ENCODE data around the gene ALS2CL. TPM values are rescaled to one million over a fixed set of nuclear protein-coding genes. Genes with fewer than 3 reads are reported as not detected.

Gene ALS2CL
- polyA plus RNA-seq, 2 of the 4 experiments (the other 2 are of a cell fraction), result 2.3 to 4.0 TPM

DNA sequence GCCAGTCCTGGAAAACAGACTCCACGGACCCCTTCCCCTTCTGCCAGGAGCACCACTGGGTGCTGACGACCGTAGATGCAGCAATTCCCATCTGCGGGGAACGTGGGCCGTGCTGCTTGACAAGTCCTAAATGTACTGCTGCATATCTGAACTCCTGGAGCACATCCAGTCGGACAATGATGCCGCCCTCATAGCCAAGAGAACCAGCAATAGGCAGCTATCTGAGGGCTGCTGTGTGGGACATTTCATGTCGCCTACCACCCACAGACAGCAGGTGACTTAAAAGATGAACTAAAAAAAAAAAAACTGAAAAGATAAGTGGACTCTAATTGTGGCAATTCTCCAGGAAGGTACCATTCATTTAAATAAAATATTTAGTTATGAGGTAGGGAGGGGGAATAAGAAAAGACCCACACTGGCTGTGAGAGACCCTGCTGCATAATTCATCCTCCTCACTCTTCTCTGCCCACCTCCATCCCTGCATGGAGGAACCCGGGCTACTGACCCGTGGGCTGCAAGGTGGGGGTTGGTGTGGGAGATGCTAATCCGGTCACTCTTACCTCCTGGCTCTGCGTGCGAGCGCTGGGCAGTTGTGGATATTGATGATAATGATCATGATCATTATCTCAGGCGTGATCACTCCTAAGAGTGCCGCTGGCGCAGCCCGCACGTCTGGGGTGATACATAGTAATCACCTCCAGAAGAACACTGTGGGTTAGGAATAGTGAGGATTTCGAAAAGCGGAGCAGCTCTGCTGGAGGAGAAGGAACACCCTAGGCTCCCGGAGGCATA, 28.3 kb downstream of the ALS2CL start:
- H3K4me2 ChIP-seq, result no peak overlapping the region
- ChIA-PET POLR2A (no interaction called here), CTCF (interaction anchor here (1.1 kb wide), 1 partner anchor 177 kb away, joined by 4 read pairs; no protein-coding TSS in a partner anchor)
- no peak for TF ChIP-seq REST (IDR thresholded peaks at IDR 0.05)
- TF ChIP-seq MYC (IDR thresholded peaks at IDR 0.05; ENCODE audit: borderline replicate concordance, low read length), result no peak
- TF ChIP-seq RNF2 (IDR thresholded peaks at IDR 0.05; ENCODE audit: borderline replicate concordance, low read depth), result no peak
- TF ChIP-seq MAFK (IDR thresholded peaks at IDR 0.05; ENCODE audit: partially characterized antibody), result no peak
- TF ChIP-seq CBX8 (IDR thresholded peaks at IDR 0.05), result no peak
- no peak for TF ChIP-seq USF2 (IDR thresholded peaks at IDR 0.05)
- TF ChIP-seq HOXB5 (CRISPR knock-in tag; IDR thresholded peaks at IDR 0.05), result no peak
- no peak for TF ChIP-seq ELK1 (IDR thresholded peaks at IDR 0.05; ENCODE audit: low read depth, low read length)
- no peak for TF ChIP-seq CEBPB (IDR thresholded peaks at IDR 0.05)
- TF ChIP-seq, protein P1, sequence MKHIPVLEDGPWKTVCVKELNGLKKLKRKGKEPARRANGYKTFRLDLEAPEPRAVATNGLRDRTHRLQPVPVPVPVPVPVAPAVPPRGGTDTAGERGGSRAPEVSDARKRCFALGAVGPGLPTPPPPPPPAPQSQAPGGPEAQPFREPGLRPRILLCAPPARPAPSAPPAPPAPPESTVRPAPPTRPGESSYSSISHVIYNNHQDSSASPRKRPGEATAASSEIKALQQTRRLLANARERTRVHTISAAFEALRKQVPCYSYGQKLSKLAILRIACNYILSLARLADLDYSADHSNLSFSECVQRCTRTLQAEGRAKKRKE (CRISPR knock-in tag; IDR thresholded peaks at IDR 0.05; ENCODE audit: low read depth), result no peak
- no peak for TF ChIP-seq KDM5A (IDR thresholded peaks at IDR 0.05)
- no peak for TF ChIP-seq NFE2L2 (conservative IDR thresholded peaks at IDR 0.05; ENCODE audit: low read length)
- no peak for TF ChIP-seq ZSCAN20 (CRISPR knock-in tag; IDR thresholded peaks at IDR 0.05)
- no peak for TF ChIP-seq CHD4 (IDR thresholded peaks at IDR 0.05; ENCODE audit: borderline replicate concordance)
- no peak for TF ChIP-seq E2F6 (IDR thresholded peaks at IDR 0.05; ENCODE audit: borderline replicate concordance, low read depth)
- no peak for TF ChIP-seq HOXB13 (CRISPR knock-in tag; IDR thresholded peaks at IDR 0.05; ENCODE audit: low read depth)
- TF ChIP-seq PHF8 (IDR thresholded peaks at IDR 0.05; ENCODE audit: borderline replicate concordance, low read depth), result no peak
- TF ChIP-seq HOXA7 (CRISPR knock-in tag; IDR thresholded peaks at IDR 0.05), result no peak
- no peak for TF ChIP-seq POLR2A (IDR thresholded peaks at IDR 0.05; ENCODE audit: low read length)
- no peak overlapping the region for H3K4me3 ChIP-seq
- DNase-seq (ENCODE audit: low read depth in 1 of 2, low spot score in 1 of 2), result no peak
- no peaks in the 10 kb centered on the region for H3K4me1 ChIP-seq
- no peaks in the 10 kb centered on the region for H3K9me3 ChIP-seq
- H3K27ac ChIP-seq, result no peak overlapping the region
- WGBS (ENCODE audit: missing lambda C conversion rate), result 73% methylated on average over 17 of the region's 23 CpGs
- ATAC-seq, result no peak
- no peak for FAIRE-seq
